Smooth muscle cell of the brain vasculature (primary cell): ENCODE measurements around the gene MAP4K4.
"Not testable (repeated sequence)": the region's sequence is repeated elsewhere in the genome, so short reads cannot be mapped to it uniquely, and the experiment has no call there.

Experiments
- DNase-seq: peaks from one replicate; pipeline ENCODE4 v3.0.0-alpha.2; 2012; ENCODE audit warnings: low read depth, low spot score

Gene MAP4K4

GRCh38 chr2:101768556-101769220 lies 71.2 kb downstream of the MAP4K4 start:
- DNase-seq, result no peak

DNA sequence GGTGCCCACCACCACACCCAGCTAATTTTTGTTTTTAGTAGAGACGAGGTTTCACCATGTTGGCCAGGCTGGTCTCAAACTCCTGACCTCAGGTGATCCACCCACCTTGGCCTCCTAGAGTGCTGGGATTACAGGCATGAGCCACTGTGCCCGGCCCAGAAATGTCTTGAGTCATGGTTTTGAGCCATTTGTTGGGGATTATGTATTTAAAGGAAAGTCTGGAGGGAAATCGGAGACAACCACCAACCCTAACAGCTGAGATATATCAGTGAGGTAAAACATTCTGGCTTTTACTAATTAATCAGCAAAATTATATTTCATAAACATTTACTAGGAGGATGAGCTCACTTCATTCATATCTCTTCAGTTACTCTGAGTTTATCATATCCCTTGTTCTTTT lies 72.2 kb downstream of the MAP4K4 start:
- not testable (repeated sequence) for DNase-seq

DNA sequence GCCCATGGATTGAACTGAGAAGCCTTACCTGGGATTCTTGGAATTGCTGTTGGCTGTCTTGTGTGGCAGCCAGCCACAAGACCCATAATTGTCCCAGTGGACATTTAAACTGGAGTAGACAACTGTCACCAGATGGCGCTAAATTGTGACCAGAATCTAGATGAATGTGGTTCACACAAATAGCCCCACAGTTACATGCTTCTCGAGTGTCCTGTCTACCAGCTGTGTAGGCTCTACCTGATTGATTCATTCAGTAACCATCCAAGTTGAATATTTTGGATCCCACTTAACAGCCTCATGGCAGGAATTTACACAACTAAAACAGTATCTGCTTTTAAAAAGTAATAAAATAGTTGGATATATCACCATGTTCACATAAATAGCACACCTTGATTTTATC lies 73.2 kb downstream of the MAP4K4 start:
- DNase-seq, result no peak

- DNase-seq, result no peak
These were observed 73.9 kb downstream of the MAP4K4 start for GRCh38 chr2:101771227-101771902.

- DNase-seq, result no peak
These were observed 74.4 kb downstream of the MAP4K4 start for GRCh38 chr2:101771910-101772321.

- DNase-seq, result no peak
These were observed 75.6 kb downstream of the MAP4K4 start for GRCh38 chr2:101773137-101773536.

DNA sequence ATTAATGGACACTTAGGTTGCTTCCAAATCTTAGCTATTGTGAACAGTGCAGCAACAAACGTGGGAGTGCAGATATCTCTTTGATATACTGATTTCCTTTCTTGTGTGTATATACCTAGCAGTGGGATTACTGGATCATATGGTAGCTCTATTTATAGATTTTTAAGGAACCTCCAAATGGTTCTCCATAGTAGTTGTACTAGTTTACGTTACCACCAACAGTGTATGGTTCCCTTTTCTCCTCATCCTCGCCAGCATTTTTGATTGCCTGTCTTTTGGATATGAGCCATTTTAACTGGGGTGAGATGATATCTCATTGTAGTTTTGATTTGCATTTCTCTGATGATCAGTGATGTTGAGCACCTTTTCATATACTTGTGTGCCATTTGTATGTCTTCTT lies 76.5 kb downstream of the MAP4K4 start:
- DNase-seq, result not testable (repeated sequence)

DNA sequence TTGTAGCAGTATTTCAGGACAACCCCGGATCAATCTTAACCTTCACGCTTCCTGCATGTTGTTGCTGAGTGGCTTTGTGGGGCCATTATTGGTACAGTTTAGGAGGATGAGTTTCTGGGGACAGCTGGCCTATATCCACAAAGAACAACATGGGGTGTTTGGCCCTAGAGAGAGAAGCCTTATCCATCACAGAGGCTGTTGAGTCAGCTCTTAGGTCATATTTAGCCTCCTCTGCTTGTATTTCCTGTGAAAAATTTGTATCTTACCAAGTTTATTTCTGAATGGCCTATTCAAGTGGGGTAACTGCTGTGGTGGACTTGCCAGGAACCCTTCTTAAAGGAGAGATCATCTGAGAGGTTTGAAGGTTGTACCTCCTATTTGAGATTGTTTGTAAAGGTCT lies 77.6 kb downstream of the MAP4K4 start:
- DNase-seq, result no peak

DNA sequence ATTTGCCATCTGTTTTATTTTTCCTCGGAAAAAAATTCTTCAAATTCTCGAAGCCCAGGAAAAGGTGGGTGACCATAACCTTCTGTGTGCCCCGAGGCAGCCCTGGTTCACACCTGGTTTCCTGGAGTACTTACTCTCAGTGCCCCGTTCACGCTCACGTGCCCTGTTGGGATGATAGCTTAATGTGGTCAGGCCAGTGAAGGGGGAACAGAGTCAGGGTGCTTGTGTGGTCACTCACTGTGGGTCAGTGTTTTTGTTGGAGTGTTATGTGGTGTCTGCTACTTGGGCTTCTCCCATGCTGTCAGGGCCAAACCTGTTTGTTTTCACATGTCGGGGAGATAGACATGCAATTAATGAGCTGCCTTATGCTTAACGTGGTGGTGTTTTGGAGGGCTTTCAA lies 78.1 kb downstream of the MAP4K4 start:
- no peak for DNase-seq

DNA sequence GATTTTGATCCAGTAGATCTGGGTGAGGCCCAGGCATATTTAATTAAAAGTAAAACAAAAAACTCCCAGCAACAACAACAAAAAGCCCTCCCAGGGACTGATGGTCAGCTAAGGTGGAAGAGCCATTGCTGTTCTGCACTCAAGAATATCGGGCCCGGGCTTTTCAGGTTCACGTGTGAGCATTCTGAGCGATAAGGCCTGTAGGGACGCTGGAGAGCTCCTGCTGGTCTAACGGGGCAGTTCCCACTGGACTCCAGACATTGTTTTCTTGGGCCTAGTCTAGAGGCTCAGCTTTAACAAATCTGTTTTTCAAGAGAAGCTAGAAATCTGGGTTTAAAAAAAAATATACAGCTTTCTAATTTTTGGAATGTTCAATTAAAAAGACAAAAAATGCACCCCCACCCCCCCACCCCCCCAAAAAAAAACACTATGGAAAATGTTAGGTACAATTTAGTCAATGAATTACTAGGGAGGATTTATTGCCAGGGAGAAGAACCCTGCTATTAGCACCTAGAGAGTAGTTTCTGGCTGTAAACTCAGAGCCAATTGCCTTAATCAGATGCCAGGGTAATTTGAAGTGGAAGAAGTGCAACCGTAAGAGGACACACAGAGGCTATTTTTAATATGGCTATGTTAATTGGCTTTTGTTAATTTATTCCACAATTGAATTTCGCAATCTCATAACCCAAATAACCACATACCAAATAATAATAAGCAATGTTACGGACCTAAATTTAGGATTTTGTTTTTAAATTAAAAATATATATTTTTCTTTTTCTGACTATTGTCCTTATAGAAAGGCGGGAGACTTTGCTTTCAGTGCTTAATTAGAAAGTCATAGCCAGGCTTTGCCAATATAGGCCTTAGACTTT lies 78.9 kb downstream of the MAP4K4 start:
- no peak for DNase-seq

DNA sequence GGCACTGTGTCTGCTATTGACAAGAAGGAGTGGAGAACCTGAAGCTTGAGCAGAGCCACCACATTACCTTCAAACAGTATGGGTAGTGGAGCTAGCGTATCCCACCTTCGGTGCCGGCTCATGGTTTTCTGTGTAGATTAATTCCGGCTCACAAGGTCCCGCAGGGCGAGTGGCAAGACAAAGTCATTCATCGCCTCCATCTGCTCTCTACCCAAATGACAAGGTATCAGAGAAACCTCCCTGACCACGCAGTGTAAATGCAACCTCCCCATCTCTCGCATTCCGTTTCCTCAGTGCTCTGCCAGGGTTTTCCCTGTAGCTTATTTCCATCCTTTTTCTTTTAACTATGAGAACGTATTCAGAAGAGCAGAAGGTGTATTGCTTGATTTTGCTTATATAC lies 79.8 kb downstream of the MAP4K4 start:
- DNase-seq, result no peak

GRCh38 chr2:101778102-101778501 lies 80.6 kb downstream of the MAP4K4 start:
- no peak for DNase-seq

GRCh38 chr2:101779190-101779589 lies 81.7 kb downstream of the MAP4K4 start:
- no peak for DNase-seq

- no peak for DNase-seq
These were observed 82.1 kb downstream of the MAP4K4 start for GRCh38 chr2:101779656-101780055.

GRCh38 chr2:101781326-101781725 lies 83.8 kb downstream of the MAP4K4 start:
- no peak for DNase-seq

GRCh38 chr2:101781791-101782426 lies 84.4 kb downstream of the MAP4K4 start:
- no peak for DNase-seq

GRCh38 chr2:101782427-101782792 lies 84.9 kb downstream of the MAP4K4 start:
- DNase-seq, result no peak

DNA sequence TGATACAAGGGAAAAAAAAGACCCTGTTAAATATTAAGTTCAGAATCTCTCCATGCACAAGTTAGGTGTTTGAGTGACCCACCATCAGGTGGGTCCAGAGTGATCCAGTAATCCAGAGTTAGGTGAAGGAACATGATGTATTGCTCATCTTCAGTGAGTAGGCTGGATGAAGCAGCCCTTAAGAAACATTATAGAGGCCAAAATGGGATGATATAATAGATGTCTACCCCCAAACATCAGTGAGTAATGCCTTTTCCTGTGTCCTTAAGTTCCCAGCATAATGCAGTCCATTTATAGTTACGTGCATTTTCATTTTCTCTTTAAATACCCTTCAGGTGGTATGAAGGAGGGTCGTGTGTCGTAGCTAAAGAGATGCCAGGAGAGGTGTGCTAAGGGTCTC lies 89.6 kb downstream of the MAP4K4 start:
- no peak for DNase-seq

DNA sequence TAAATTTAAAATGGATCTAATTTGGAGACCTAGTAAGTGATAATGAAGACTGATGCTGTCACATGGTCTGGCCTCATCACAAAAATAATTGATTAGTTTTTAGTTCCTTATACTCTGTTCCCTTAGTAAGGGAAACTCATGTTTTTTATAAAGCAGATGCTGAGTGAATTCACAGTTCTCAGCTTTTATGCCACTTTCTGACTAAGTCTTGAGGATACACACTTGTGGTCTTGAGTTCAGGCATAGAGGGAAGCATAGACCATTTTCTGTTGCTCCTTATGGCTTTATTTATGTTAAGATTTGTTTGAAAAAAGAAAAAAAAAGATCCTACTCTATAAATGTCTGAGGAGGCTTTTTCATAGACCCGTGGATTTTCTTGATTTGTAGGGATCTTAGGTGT lies 91.1 kb downstream of the MAP4K4 start:
- no peak for DNase-seq

DNA sequence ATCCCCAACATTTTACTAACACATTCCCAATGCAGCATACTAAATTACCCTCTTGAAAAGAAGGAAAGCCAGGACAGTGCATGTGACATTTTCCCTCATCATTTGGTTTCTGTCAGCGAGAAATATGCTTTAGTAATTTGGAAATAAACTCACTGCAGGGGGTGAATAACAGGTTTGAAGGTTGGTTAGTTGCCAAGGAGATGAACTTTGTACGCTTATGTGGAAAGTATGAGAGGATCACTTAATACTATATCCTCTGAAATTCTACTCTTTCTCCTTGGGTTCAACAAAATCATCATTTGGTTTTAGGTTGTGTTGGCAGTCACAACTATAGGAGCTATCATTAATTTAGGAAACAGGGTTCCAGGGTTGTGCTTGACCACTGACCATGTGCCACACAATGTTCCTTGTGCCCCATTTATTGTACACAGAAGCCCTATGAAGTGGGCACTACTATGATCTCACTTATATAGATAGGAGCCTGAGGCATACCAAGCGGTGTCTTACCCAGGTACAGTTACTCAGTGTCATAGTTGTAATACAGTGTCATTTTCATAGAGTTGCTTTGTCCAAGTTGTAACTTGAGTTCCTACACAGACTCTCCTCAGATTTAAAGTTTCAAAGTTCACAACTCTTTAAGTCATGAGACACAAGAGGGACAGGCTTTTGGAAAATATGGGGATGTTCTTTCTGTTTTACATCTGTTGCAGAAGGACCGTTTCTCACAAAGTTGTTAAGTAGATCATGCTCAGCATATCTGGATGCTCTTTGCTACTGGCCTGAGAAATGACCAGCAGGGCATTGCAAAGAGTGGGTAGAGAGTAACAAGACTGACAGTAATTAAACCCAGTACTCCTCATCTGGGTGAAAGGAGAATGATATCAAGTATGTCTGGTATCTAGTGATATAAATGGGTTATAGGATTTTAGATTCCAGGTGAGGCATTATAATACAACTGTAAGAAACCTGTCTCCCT lies 91.8 kb downstream of the MAP4K4 start:
- no peak for DNase-seq

DNA sequence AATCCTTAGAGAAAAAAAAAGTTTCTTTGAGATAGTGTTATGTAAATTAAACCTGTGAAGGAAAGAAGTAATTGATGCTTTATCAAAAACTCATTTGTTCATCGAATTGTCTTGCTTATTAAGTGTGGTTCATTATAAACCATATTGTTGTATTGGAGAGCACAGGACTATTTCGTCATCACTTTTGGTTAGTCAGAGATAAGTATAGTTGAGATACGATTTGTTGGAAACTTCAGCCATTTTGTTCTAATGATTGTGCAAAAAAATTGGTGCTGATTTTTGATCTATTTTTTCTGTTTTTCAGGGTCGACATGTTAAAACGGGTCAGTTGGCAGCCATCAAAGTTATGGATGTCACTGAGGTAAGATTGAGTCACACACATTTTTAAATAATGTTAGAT lies 92.9 kb downstream of the MAP4K4 start:
- no peak for DNase-seq
